Stomach (tissue), 4 donors: ENCODE data around the gene ZNF576.

Experiments used
- POLR2A ChIP-seq, 4 donors: fragments of 450-650 bp; IDR thresholded peaks; one replicate each; pipeline ENCODE4 v1.6.1; 2016; ENCODE audit warnings: antibody characterized with exemption in 4 of 4, control low read depth in 2 of 4, mild to moderate bottlenecking in 1 of 4, moderate library complexity in 1 of 4
- TF ChIP-seq, protein P1 (sequence below), 7 experiments: fragments of 450-650 bp in 4 of 7; fragments of 200-600 bp in 3 of 7; sonication (generic) in 3 of 7; IDR thresholded peaks; one replicate each; pipeline ENCODE4 v1.5.1; 2016 to 2019; ENCODE audit warnings: antibody characterized with exemption in 7 of 7, control low read depth in 2 of 7, mild to moderate bottlenecking in 1 of 7

DNA sequence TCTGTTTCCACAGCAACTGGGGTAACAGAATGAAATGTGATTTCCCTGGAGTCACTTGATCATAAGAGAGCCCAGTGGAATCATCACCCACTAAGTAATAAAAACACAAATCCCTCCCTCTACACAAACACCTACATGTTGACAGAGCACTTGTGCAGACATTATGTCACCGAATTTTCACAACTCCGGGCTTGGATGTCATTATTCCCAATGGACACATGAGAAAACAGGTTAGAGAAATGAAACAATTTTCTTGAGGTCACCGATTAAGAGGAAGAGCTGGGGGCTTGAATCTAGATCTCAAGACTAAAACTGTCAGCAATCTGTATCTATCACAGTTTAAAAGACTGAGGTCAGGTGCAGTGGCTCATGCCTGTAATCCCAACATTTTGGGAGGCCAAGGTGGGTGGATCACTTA, 24.2 kb upstream of the ZNF576 start:
- TF ChIP-seq, protein P1, sequence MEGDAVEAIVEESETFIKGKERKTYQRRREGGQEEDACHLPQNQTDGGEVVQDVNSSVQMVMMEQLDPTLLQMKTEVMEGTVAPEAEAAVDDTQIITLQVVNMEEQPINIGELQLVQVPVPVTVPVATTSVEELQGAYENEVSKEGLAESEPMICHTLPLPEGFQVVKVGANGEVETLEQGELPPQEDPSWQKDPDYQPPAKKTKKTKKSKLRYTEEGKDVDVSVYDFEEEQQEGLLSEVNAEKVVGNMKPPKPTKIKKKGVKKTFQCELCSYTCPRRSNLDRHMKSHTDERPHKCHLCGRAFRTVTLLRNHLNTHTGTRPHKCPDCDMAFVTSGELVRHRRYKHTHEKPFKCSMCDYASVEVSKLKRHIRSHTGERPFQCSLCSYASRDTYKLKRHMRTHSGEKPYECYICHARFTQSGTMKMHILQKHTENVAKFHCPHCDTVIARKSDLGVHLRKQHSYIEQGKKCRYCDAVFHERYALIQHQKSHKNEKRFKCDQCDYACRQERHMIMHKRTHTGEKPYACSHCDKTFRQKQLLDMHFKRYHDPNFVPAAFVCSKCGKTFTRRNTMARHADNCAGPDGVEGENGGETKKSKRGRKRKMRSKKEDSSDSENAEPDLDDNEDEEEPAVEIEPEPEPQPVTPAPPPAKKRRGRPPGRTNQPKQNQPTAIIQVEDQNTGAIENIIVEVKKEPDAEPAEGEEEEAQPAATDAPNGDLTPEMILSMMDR (IDR thresholded peaks at IDR 0.05) = no peak
- no peak for TF ChIP-seq POLR2A (IDR thresholded peaks at IDR 0.05)
